OCI-LY7 (cell line): ENCODE measurements around the gene NKIRAS2. TPM values are rescaled to one million over a fixed set of nuclear protein-coding genes. Genes with fewer than 3 reads are reported as not detected.

Experiments used
- BruUV-seq: library from RNA; stranded (reverse); fragments of 400-500 nt; replicated peaks from 2 replicates; lab custom pipeline; 2021; lab: Mats Ljungman, UMichigan
- CTCF ChIA-PET: fragments of 300-600 bp; sonication (Branson Sonifier 250); formaldehyde crosslinking; loops from one replicate; lab custom pipeline; 2022; ENCODE audit warnings: antibody characterized with exemption; ENCODE audit not compliant: unreplicated experiment; lab: Charles Lee
- POLR2A ChIA-PET: fragments of 300-600 bp; sonication (Branson Sonifier 250); formaldehyde crosslinking; loops from one replicate; lab custom pipeline; 2022; ENCODE audit warnings: antibody characterized with exemption; lab: Charles Lee
- DNase-seq: peaks from one replicate; pipeline ENCODE4 v3.0.0-alpha.2; 2015; ENCODE audit warnings: low spot score
- H2AFZ ChIP-seq: fragments of 200-600 bp; sonication (generic), shearing (Covaris generic); 2 replicates; pipeline ENCODE4 v1.6.1; 2014; ENCODE audit warnings: mild to moderate bottlenecking, antibody characterized with exemption, low read length, moderate library complexity
- H3K27ac ChIP-seq: fragments of 200-600 bp; sonication (generic); 2 replicates; pipeline ENCODE4 v1.5.1; 2014; ENCODE audit warnings: mixed run types, low read depth, mild to moderate bottlenecking, moderate library complexity, low read length, inconsistent platforms; ENCODE audit not compliant: poor library complexity, severe bottlenecking
- H3K36me3 ChIP-seq: fragments of 200-600 bp; sonication (generic); 2 replicates; pipeline ENCODE4 v1.6.1; 2014; ENCODE audit warnings: mild to moderate bottlenecking, antibody characterized with exemption, low read length, moderate library complexity, mixed read lengths; ENCODE audit not compliant: insufficient read depth
- H3K4me1 ChIP-seq: fragments of 200-600 bp; sonication (generic); 2 replicates; pipeline ENCODE4 v1.5.1; 2014; ENCODE audit warnings: mild to moderate bottlenecking, low read length; ENCODE audit not compliant: insufficient read depth, poor library complexity, severe bottlenecking
- H3K4me2 ChIP-seq: fragments of 200-600 bp; sonication (generic); 2 replicates; pipeline ENCODE4 v1.6.1; 2014; ENCODE audit warnings: mild to moderate bottlenecking, low read length
- H3K4me3 ChIP-seq: fragments of 200-600 bp; sonication (generic); 2 replicates; pipeline ENCODE4 v1.5.1; 2014; ENCODE audit warnings: mild to moderate bottlenecking, low read depth, low read length; ENCODE audit not compliant: poor library complexity, severe bottlenecking
- H3K79me2 ChIP-seq: fragments of 200-600 bp; sonication (generic); 2 replicates; pipeline ENCODE4 v1.6.1; 2016; ENCODE audit warnings: low read depth, mild to moderate bottlenecking, low read length, moderate library complexity, mixed read lengths; ENCODE audit not compliant: insufficient read depth
- H3K9me2 ChIP-seq: fragments of 200-600 bp; sonication (generic); 2 replicates; pipeline ENCODE4 v1.6.1; 2016; ENCODE audit warnings: mild to moderate bottlenecking, low read length, mixed read lengths; ENCODE audit not compliant: insufficient read depth
- H3K9me3 ChIP-seq: fragments of 200-600 bp; sonication (generic); 2 replicates; pipeline ENCODE4 v1.6.1; 2014; ENCODE audit warnings: mild to moderate bottlenecking, mixed run types, low read length, mixed read lengths
- H4K20me1 ChIP-seq: fragments of 200-600 bp; sonication (generic); 2 replicates; pipeline ENCODE4 v1.6.1; 2014; ENCODE audit warnings: mild to moderate bottlenecking, antibody characterized with exemption, low read length, moderate library complexity, mixed read lengths; ENCODE audit not compliant: insufficient read depth
- EZH2phosphoT487 ChIP-seq: fragments of 200-600 bp; sonication (generic); IDR thresholded peaks from 2 replicates; pipeline ENCODE4 v1.6.1; 2018; ENCODE audit warnings: low read depth, borderline replicate concordance, mild to moderate bottlenecking, mixed run types, antibody characterized with exemption, low read length, moderate library complexity, mixed read lengths
- intact Hi-C: fragments of 100-400 bp; cut with micrococcal nuclease; formaldehyde crosslinking; loops from one replicate; pipeline ENCODE4 v1.10.0; 2022; ENCODE audit not compliant: unreplicated experiment
- total RNA-seq, 2 experiments: library from RNA; depleted of rRNA in 1 of 2; stranded (reverse); fragments of >200 nt in 1 of 2; shearing (Covaris generic) in 1 of 2; gene quantifications; 2 replicates each; pipeline ENCODE4 v1.2.3, GENCODE V29; 2014 to 2022
- TF ChIP-seq, protein P1 (sequence below): fragments of 200-600 bp; sonication (generic); conservative IDR thresholded peaks from 2 replicates; pipeline ENCODE4 v1.5.1; 2014; ENCODE audit warnings: mild to moderate bottlenecking, antibody characterized with exemption, low read length, moderate library complexity, mixed read lengths

Gene NKIRAS2
- total RNA-seq, 2 experiments from 2014 or later: 34.8 to 38.1 TPM

DNA sequence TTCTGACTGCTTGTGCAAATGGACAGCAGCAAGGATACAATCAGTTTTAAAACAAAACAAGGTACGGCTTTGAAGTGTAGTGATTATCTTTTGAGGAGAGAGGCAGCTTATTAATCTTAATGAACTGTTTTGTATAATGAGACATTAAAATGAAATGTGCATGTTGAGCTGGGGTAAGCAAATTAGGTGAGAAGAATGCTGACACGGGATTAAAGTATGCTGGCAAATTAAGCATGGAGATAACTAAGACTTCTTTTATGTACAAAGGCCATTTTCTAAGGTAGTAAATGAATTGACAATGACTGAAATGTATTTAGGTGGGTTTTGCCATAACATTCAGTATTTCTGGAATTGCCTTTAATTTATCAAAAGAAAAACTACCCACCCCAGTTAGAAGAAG lies 21.4 kb upstream of the NKIRAS2 start:
- Histone ChIP-seq H3K4me2 (0 out of 2 replicates have a peak overlapping the region, but pooled peaks have one; percentile 3), H3K4me1 (peaks cover 39% of the 10 kb centered on the region), H3K79me2 (peaks cover 48% of the 10 kb centered on the region; the same call in 1 of the 2 replicates), H3K9me3 (no peaks in the 10 kb centered on the region), H4K20me1 (peaks cover 12% of the 10 kb centered on the region), H3K4me3 (no peak overlapping the region), H3K9me2 (no peaks in the 10 kb centered on the region), H3K36me3 (peaks cover 93% of the 10 kb centered on the region), H2AFZ (no peak overlapping the region), H3K27ac (peak overlapping the region; percentile 21)
- ChIA-PET POLR2A (interaction anchor here (0.8 to 2.9 kb wide), 3 partner anchors 13 to 20 kb away, joined by 3 to 12 read pairs (median 6); partner anchors contain the start of gene DNAJC7), CTCF (no interaction called here)
- intact Hi-C loops: no loop called here
- DNase-seq: no peak
- TF ChIP-seq EZH2phosphoT487: no peak
- TF ChIP-seq, protein P1, sequence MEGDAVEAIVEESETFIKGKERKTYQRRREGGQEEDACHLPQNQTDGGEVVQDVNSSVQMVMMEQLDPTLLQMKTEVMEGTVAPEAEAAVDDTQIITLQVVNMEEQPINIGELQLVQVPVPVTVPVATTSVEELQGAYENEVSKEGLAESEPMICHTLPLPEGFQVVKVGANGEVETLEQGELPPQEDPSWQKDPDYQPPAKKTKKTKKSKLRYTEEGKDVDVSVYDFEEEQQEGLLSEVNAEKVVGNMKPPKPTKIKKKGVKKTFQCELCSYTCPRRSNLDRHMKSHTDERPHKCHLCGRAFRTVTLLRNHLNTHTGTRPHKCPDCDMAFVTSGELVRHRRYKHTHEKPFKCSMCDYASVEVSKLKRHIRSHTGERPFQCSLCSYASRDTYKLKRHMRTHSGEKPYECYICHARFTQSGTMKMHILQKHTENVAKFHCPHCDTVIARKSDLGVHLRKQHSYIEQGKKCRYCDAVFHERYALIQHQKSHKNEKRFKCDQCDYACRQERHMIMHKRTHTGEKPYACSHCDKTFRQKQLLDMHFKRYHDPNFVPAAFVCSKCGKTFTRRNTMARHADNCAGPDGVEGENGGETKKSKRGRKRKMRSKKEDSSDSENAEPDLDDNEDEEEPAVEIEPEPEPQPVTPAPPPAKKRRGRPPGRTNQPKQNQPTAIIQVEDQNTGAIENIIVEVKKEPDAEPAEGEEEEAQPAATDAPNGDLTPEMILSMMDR: no peak
- BruUV-seq: no TSS peak

GRCh38 chr17:42000413-42001133 lies 19.3 kb upstream of the NKIRAS2 start:
- CTCF ChIA-PET: no interaction called here
- Histone ChIP-seq H3K4me2 (no peak overlapping the region), H3K36me3 (peaks cover 87% of the 10 kb centered on the region), H3K4me1 (peaks cover 33% of the 10 kb centered on the region), H3K9me2 (no peaks in the 10 kb centered on the region), H3K9me3 (no peaks in the 10 kb centered on the region), H4K20me1 (peaks cover 2% of the 10 kb centered on the region), H3K27ac (no peak overlapping the region), H3K4me3 (no peak overlapping the region), H2AFZ (no peak overlapping the region), H3K79me2 (peaks cover 55% of the 10 kb centered on the region)
- DNase-seq: no peak
- POLR2A ChIA-PET: interaction anchor here (0.7 kb wide), 1 partner anchor 67 kb away, joined by 3 read pairs; no protein-coding TSS in a partner anchor
- no TSS peak for BruUV-seq
- no peak for TF ChIP-seq EZH2phosphoT487
- TF ChIP-seq, protein P1: no peak
- intact Hi-C loops: no loop called here

DNA sequence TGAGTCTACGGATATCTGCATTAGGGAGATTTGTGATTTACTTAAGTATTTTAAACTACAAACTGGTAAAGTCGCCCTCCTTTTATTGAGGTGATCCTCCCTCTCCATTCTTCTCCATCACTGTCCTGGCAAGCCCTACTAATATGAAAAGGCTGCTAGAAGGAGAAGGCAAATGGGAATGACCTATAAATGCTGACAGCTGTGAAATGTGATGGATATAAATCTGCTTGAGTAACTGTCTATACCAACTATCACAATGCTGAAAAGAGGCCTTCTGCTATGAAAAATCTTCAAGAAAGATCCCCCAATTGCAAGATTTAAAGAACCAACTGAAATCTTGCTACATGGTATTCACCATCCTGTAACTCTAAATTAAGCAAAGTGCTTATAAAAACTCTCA lies 18.2 kb upstream of the NKIRAS2 start:
- no peak overlapping the region for H2AFZ ChIP-seq
- no peak for DNase-seq
- H3K9me2 ChIP-seq: no peaks in the 10 kb centered on the region
- H3K4me2 ChIP-seq: no peak overlapping the region
- CTCF ChIA-PET: no interaction called here
- POLR2A ChIA-PET: no interaction called here
- H3K79me2 ChIP-seq: peaks cover 64% of the 10 kb centered on the region
- no peak overlapping the region for H3K27ac ChIP-seq
- peaks cover 21% of the 10 kb centered on the region for H3K4me1 ChIP-seq
- intact Hi-C loops: no loop called here
- TF ChIP-seq, protein P1: no peak
- TF ChIP-seq EZH2phosphoT487: no peak
- BruUV-seq: no TSS peak
- H3K4me3 ChIP-seq: no peak overlapping the region
- peaks cover 79% of the 10 kb centered on the region for H3K36me3 ChIP-seq
- H4K20me1 ChIP-seq: no peaks in the 10 kb centered on the region; the same call in 1 of the 2 replicates
- H3K9me3 ChIP-seq: no peaks in the 10 kb centered on the region
